ENCODE results near the gene ISYNA1.

The ISYNA1 gene

DNA sequence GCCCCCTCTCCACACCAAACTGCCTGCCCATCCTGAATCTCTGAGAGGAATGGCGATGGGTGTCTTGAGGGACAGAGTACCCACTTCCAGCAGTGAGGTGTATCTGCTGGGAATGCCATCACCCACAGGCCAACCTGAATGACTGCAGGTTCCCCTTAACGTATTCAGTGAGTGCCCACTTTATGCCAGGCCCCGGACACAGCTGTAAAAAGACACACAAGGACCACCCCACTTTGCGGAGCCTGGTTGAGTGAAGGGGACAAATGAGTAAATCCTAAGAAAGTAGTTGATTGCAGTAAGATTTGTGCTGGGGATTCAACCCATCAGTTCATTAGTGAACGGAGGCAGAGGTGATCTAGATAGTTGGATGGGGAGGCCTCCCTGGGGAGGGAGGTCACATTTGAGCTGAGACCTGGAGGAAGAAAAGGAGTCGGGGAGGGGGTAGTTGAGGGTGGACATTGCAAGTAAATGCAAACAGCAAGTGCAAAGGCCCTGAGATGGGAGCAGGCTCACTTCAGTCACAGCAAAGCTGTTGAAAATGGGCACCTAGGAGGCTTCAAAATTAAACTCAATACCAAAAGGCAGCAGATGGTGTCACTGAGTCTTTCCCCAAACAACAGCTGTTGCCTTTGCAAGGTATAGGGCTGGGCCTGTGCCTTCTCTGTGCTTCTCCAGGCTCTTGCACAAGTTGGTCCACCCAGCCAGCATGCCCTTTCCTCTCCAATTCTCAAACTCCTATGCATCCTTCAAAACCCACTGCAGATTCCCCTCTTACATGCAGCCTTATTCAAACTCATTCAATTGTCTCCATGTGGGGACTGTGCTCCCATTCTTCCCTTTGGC is 47.6 kb downstream of the ISYNA1 start:
- no peak for DNase-seq

DNA sequence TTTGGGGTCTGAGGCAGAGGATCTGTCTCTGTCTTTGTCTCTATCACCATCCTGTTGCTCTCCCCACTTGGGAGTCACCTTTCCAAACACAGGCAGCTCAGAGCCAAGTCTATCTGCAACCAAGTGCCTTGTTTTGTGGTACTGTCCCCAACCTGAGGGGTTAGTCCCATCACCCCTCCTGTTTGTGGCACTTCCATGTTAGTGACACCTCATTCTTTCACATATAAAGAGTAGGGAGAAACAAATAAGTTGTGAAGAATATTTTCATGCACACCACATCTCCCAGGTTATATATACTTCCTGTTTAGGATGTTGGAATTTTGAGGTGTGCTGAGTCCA is 48.2 kb downstream of the ISYNA1 start:
- no peak for DNase-seq

DNA sequence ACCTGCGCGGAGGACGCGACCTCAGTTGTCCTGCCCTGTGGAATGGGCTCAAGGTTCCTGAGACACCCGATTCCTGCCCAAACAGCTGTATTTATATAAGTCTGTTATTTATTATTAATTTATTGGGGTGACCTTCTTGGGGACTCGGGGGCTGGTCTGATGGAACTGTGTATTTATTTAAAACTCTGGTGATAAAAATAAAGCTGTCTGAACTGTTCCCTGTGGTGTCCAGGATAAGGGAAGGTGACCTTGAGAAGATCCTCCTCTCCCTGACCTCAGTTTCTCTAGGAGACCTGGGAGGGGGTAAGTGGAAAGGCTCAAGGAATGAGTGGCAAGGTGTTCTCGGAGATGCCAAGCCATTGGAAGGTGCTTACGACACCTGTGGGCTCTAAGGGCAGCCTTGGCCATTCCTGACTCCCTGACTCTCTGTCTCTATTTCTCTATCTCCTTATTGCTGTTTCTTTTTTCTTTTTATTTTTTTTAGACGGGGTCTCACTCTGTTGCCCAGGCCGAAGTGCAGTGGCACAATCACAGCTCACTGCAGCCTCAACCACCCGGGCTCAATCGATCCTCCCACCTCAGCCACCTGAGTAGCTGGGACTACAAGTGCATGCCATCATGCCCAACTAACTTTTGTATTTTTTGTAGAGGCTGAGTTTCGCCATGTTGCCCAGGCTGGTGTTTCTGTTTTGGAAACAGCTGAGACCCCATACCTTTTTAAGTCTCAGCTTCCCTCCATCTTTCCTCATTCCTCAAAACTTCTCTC is 48.8 kb downstream of the ISYNA1 start:
- no peak for DNase-seq

DNA sequence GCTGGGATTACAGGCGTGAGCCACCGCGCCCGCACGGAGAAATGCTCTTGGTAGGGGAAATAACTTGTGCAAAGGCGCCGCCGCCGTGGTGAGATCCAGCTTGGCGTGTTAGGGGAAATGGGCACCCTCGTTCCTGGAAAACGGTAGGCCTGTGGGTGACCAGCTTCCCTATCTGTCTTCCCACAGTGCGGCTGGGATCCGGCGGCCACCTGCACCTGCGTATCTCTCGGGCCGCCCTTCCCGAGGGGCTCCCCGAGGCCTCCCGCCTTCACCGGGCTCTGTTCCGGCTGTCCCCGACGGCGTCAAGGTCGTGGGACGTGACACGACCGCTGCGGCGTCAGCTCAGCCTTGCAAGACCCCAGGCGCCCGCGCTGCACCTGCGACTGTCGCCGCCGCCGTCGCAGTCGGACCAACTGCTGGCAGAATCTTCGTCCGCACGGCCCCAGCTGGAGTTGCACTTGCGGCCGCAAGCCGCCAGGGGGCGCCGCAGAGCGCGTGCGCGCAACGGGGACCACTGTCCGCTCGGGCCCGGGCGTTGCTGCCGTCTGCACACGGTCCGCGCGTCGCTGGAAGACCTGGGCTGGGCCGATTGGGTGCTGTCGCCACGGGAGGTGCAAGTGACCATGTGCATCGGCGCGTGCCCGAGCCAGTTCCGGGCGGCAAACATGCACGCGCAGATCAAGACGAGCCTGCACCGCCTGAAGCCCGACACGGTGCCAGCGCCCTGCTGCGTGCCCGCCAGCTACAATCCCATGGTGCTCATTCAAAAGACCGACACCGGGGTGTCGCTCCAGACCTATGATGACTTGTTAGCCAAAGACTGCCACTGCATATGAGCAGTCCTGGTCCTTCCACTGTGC is 49.6 kb downstream of the ISYNA1 start:
- DNase-seq, result peak; percentile 85

DNA sequence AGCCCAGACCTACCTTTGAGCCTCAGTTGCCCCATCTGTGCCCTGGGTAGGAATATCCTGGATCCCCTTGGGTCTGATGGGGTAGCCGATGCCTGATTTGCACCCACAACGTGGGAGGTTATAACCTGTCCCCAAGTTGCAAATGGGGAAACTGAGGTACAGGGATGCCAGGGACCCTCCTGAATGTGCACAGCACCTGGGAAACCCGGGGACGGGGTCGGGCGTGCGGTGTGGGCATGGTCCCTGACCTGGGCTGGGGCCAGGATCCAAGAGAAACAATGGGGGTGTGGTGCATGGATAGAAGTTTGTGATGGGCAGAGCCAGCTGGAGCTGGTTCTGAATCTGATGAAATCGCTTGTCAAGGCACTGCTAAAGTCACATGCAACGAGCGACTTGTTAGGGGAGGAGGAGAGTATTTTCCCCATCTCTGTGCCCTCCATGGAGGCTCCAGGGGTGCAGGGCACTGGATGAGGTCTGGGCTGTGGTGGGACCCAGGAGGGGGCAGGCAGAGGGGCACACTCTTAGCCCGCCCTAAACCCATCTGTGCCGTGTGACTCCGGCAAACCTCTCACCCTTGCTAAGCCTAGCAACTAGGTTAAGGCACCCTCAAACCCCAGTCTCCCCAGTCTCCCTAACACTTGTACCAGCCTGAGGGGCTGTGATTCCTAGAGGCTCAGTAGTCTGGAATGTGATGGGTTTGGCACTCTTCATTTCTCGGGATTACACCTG is 51.2 kb downstream of the ISYNA1 start:
- DNase-seq, result no peak

DNA sequence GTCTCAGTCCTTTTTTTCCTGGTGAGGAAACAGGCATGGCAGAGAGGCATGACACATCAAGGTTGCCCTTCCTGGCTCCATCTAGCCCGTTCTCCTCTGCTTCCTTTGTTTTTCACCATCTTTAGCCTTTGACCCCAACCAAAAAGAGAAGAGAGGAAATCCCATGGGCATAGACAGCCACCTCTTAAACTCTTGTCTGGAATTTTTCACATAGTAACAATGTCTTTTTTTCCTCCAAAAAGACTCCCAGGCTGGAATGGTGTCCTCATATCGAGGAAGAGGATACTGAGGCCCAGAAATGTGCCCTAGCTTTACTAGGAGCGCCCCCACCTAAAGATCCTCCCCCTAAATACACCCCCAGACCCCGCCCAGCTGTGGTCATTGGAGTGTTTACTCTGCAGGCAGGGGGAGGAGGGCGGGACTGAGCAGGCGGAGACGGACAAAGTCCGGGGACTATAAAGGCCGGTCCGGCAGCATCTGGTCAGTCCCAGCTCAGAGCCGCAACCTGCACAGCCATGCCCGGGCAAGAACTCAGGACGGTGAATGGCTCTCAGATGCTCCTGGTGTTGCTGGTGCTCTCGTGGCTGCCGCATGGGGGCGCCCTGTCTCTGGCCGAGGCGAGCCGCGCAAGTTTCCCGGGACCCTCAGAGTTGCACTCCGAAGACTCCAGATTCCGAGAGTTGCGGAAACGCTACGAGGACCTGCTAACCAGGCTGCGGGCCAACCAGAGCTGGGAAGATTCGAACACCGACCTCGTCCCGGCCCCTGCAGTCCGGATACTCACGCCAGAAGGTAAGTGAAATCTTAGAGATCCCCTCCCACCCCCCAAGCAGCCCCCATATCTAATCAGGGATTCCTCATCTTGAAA is 52.0 kb downstream of the ISYNA1 start, which contains the start of gene GDF15:
TSS of gene GDF15 (plus strand) at position 484 of the 868 bp plus-strand sequence. CDS start at position 516, 32 bp downstream.
- DNase-seq, result no peak

DNA sequence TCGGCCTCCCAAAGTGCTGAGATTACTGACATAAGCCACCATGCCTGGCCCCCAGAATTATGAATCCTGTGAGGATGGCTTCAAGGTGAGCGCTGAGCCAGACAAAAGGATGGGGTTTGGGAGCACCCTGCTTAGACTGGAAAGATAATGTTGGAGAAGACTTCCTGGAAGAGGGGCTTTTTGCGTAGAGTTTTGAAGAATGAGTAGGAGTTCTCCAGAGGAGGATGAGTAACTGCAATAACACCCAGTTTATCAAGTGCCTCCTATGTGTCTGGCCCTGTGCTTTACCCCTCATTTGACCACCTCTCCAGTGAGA is 52.6 kb downstream of the ISYNA1 start:
- DNase-seq, result no peak

DNA sequence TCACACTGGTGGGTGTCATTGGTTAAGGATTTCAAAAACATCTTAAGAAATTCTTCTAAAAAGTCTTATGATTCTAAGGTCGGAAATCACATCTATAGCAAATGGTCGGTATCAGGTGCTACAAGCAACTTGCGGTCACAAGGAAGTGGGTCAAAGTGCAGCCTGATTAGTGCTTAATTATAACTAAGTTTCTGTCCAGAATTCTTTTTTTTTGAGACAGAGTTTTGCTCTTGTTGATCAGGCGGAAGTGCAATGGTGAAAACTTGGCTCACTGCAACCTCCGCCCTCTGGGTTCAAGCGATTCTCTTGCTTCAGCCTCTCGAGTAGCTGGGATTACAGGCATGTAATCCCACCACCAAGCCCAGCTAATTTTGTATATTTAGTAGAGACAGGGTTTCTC is 53.2 kb downstream of the ISYNA1 start:
- no peak for DNase-seq

Data from CD4-positive, alpha-beta T cell treated with Interleukin-12 subunit alpha and Interleukin-12 subunit beta, for 1 hour (primary cell).